Dendritic cell treated with granulocyte-macrophage colony-stimulating factor and Interleukin-4, amounts not matched to agents 40 ng/mL and 50 ng/mL, for 4 days (primary cell): ENCODE measurements around the gene GRM7.

ENCODE experiments used
- H3K27ac Mint-ChIP-seq: one replicate; pipeline ENCODE4 v1.8.0; 2022; ENCODE audit warnings: mild to moderate bottlenecking, mixed read lengths
- H3K27me3 Mint-ChIP-seq: one replicate; pipeline ENCODE4 v1.8.0; 2022; ENCODE audit warnings: mild to moderate bottlenecking, mixed read lengths
- H3K36me3 Mint-ChIP-seq: one replicate; pipeline ENCODE4 v1.8.0; 2022; ENCODE audit warnings: low read depth, mixed read lengths
- H3K4me1 Mint-ChIP-seq: one replicate; pipeline ENCODE4 v1.8.0; 2022; ENCODE audit warnings: low read depth, mixed read lengths
- H3K4me3 Mint-ChIP-seq: one replicate; pipeline ENCODE4 v1.8.0; 2022; ENCODE audit warnings: mild to moderate bottlenecking, moderate library complexity, mixed read lengths
- H3K9me3 Mint-ChIP-seq: one replicate; pipeline ENCODE4 v1.8.0; 2022; ENCODE audit warnings: mixed read lengths
- intact Hi-C: fragments of 100-400 bp; cut with micrococcal nuclease; formaldehyde crosslinking; loops from one replicate; pipeline ENCODE4 v1.15.0; 2022

GRM7 gene

GRCh38 chr3:7669641-7670040 is 808.7 kb downstream of the GRM7 start:
- intact Hi-C loops = no loop called here
- Mint-ChIP-seq H3K4me3 (no peak overlapping the region), H3K27me3 (no peaks in the 10 kb centered on the region), H3K27ac (peak overlapping the region; percentile 5), H3K4me1 (peaks cover 26% of the 10 kb centered on the region), H3K9me3 (no peaks in the 10 kb centered on the region), H3K36me3 (no peaks in the 10 kb centered on the region)

- peaks cover 22% of the 10 kb centered on the region for H3K9me3 Mint-ChIP-seq
- peaks cover 11% of the 10 kb centered on the region for H3K4me1 Mint-ChIP-seq
- H3K27me3 Mint-ChIP-seq = no peaks in the 10 kb centered on the region
- intact Hi-C loops = no loop called here
- peaks cover 6% of the 10 kb centered on the region for H3K36me3 Mint-ChIP-seq
- H3K4me3 Mint-ChIP-seq = no peak overlapping the region
- no peak overlapping the region for H3K27ac Mint-ChIP-seq
These were observed 817.6 kb downstream of the GRM7 start for GRCh38 chr3:7678521-7678920.

GRCh38 chr3:7682822-7683229 is 821.9 kb downstream of the GRM7 start:
- H3K4me3 Mint-ChIP-seq = no peak overlapping the region
- H3K27ac Mint-ChIP-seq = peak overlapping the region; percentile 37
- H3K27me3 Mint-ChIP-seq = no peaks in the 10 kb centered on the region
- H3K4me1 Mint-ChIP-seq = peaks cover 17% of the 10 kb centered on the region
- intact Hi-C loops = no loop called here
- peaks cover 31% of the 10 kb centered on the region for H3K9me3 Mint-ChIP-seq
- H3K36me3 Mint-ChIP-seq = peaks cover 12% of the 10 kb centered on the region

GRCh38 chr3:7683426-7683825 is 822.5 kb downstream of the GRM7 start:
- intact Hi-C loops = no loop called here
- Mint-ChIP-seq H3K4me3 (no peak overlapping the region), H3K27ac (peak overlapping the region; percentile 37), H3K9me3 (peaks cover 31% of the 10 kb centered on the region), H3K27me3 (no peaks in the 10 kb centered on the region), H3K36me3 (peaks cover 12% of the 10 kb centered on the region), H3K4me1 (peaks cover 17% of the 10 kb centered on the region)

GRCh38 chr3:7684182-7684715 is 823.3 kb downstream of the GRM7 start:
- peaks cover 24% of the 10 kb centered on the region for H3K9me3 Mint-ChIP-seq
- intact Hi-C loops = no loop called here
- peaks cover 17% of the 10 kb centered on the region for H3K4me1 Mint-ChIP-seq
- peaks cover 12% of the 10 kb centered on the region for H3K36me3 Mint-ChIP-seq
- no peaks in the 10 kb centered on the region for H3K27me3 Mint-ChIP-seq
- no peak overlapping the region for H3K4me3 Mint-ChIP-seq
- H3K27ac Mint-ChIP-seq = no peak overlapping the region

GRCh38 chr3:7687428-7688147 is 826.7 kb downstream of the GRM7 start:
- no peak overlapping the region for H3K27ac Mint-ChIP-seq
- H3K4me3 Mint-ChIP-seq = no peak overlapping the region
- H3K36me3 Mint-ChIP-seq = peaks cover 6% of the 10 kb centered on the region
- peaks cover 16% of the 10 kb centered on the region for H3K4me1 Mint-ChIP-seq
- intact Hi-C loops = no loop called here
- no peaks in the 10 kb centered on the region for H3K27me3 Mint-ChIP-seq
- peaks cover 9% of the 10 kb centered on the region for H3K9me3 Mint-ChIP-seq

- Mint-ChIP-seq H3K36me3 (no peaks in the 10 kb centered on the region), H3K27ac (peak overlapping the region; percentile 67), H3K4me1 (peaks cover 23% of the 10 kb centered on the region), H3K9me3 (no peaks in the 10 kb centered on the region), H3K4me3 (no peak overlapping the region), H3K27me3 (no peaks in the 10 kb centered on the region)
- intact Hi-C loops = loop anchor here (1.0 kb wide), 1 partner anchor 14 kb away; no protein-coding TSS in a partner anchor
These were observed 832.0 kb downstream of the GRM7 start for GRCh38 chr3:7692866-7693265.

GRCh38 chr3:7693976-7694375 is 833.1 kb downstream of the GRM7 start:
- Mint-ChIP-seq H3K27ac (peak overlapping the region; percentile 67), H3K4me1 (peaks cover 23% of the 10 kb centered on the region), H3K9me3 (no peaks in the 10 kb centered on the region), H3K27me3 (no peaks in the 10 kb centered on the region), H3K36me3 (no peaks in the 10 kb centered on the region), H3K4me3 (no peak overlapping the region)
- intact Hi-C loops = loop anchor here (1.0 kb wide), 1 partner anchor 13 kb away; no protein-coding TSS in a partner anchor

- Mint-ChIP-seq H3K9me3 (no peaks in the 10 kb centered on the region), H3K4me3 (no peak overlapping the region), H3K27ac (no peak overlapping the region), H3K4me1 (peaks cover 23% of the 10 kb centered on the region), H3K36me3 (no peaks in the 10 kb centered on the region), H3K27me3 (no peaks in the 10 kb centered on the region)
- intact Hi-C loops = no loop called here
These were observed 834.1 kb downstream of the GRM7 start for GRCh38 chr3:7695049-7695448.

- Mint-ChIP-seq H3K4me1 (peaks cover 23% of the 10 kb centered on the region), H3K27ac (no peak overlapping the region), H3K27me3 (no peaks in the 10 kb centered on the region), H3K9me3 (no peaks in the 10 kb centered on the region), H3K36me3 (no peaks in the 10 kb centered on the region), H3K4me3 (no peak overlapping the region)
- intact Hi-C loops = no loop called here
These were observed 835.4 kb downstream of the GRM7 start for GRCh38 chr3:7696320-7696719.

GRCh38 chr3:7697548-7697947 is 836.6 kb downstream of the GRM7 start:
- Mint-ChIP-seq H3K9me3 (no peaks in the 10 kb centered on the region), H3K36me3 (no peaks in the 10 kb centered on the region), H3K4me1 (peaks cover 18% of the 10 kb centered on the region), H3K27ac (no peak overlapping the region), H3K4me3 (no peak overlapping the region), H3K27me3 (no peaks in the 10 kb centered on the region)
- intact Hi-C loops = no loop called here

- peaks cover 4% of the 10 kb centered on the region for H3K36me3 Mint-ChIP-seq
- H3K27me3 Mint-ChIP-seq = no peaks in the 10 kb centered on the region
- H3K27ac Mint-ChIP-seq = no peak overlapping the region
- H3K4me1 Mint-ChIP-seq = peaks cover 4% of the 10 kb centered on the region
- H3K9me3 Mint-ChIP-seq = peaks cover 7% of the 10 kb centered on the region
- intact Hi-C loops = no loop called here
- H3K4me3 Mint-ChIP-seq = no peak overlapping the region
These were observed 839.6 kb downstream of the GRM7 start for GRCh38 chr3:7700539-7700938.

- intact Hi-C loops = no loop called here
- Mint-ChIP-seq H3K9me3 (peaks cover 11% of the 10 kb centered on the region), H3K27ac (no peak overlapping the region)
These were observed 840.1 kb downstream of the GRM7 start for GRCh38 chr3:7700977-7701376.

GRCh38 chr3:7707187-7707586 is 846.3 kb downstream of the GRM7 start:
- Mint-ChIP-seq H3K27me3 (no peaks in the 10 kb centered on the region), H3K27ac (peak overlapping the region; percentile 85)
- intact Hi-C loops = loop anchor here (1.0 to 5.0 kb wide), 2 partner anchors 14 to 45 kb away; no protein-coding TSS in a partner anchor

More at GRCh38 chr3:7700977-7701376, 840.1 kb downstream of the GRM7 start:
- no peak overlapping the region for H3K4me3 Mint-ChIP-seq
- H3K36me3 Mint-ChIP-seq = peaks cover 9% of the 10 kb centered on the region
- peaks cover 8% of the 10 kb centered on the region for H3K4me1 Mint-ChIP-seq
- no peaks in the 10 kb centered on the region for H3K27me3 Mint-ChIP-seq

More at GRCh38 chr3:7707187-7707586, 846.3 kb downstream of the GRM7 start:
- H3K36me3 Mint-ChIP-seq = peaks cover 30% of the 10 kb centered on the region
- H3K4me1 Mint-ChIP-seq = peaks cover 52% of the 10 kb centered on the region
- H3K4me3 Mint-ChIP-seq = no peak overlapping the region
- peaks cover 31% of the 10 kb centered on the region for H3K9me3 Mint-ChIP-seq
